ENCODE measurements around the gene P2RY13.

The P2RY13 gene

GRCh38 chr3:151356794-151357462, 27.6 kb upstream of the P2RY13 start:
- H3K4me3 ChIP-seq (ENCODE audit: insufficient read depth in 1 of 2, low read depth in 1 of 2, low read length in 2 of 2): no peak overlapping the region
- H3K4me2 ChIP-seq (ENCODE audit: low read length, poor library complexity, severe bottlenecking): no peak overlapping the region
- H3K14ac ChIP-seq (ENCODE audit: low read length in 2 of 2): no peak overlapping the region
- no peak overlapping the region for H2BK120ac ChIP-seq (ENCODE audit: low read depth, low read length)
- no peak overlapping the region for H4K8ac ChIP-seq (ENCODE audit: low read length)
- H4K91ac ChIP-seq (ENCODE audit: low read length): no peak overlapping the region
- H2BK5ac ChIP-seq (ENCODE audit: low read depth, low read length, poor library complexity, severe bottlenecking): no peak overlapping the region
- H3K36me3 ChIP-seq (ENCODE audit: control insufficient read depth in 1 of 2, insufficient read depth in 2 of 2, low read depth in 1 of 2, low read length in 2 of 2): no peaks in the 10 kb centered on the region
- H3K9ac ChIP-seq (ENCODE audit: low read length): peak overlapping the region; percentile 13
- no peak overlapping the region for H3K4ac ChIP-seq (ENCODE audit: low read depth in 1 of 2, low read length in 2 of 2)
- no peak overlapping the region for H2AK5ac ChIP-seq (ENCODE audit: low read length, severe bottlenecking)
- H3K23ac ChIP-seq (ENCODE audit: low read length in 2 of 2): no peak overlapping the region
- DNase-seq: no peak
- H3K4me1 ChIP-seq (ENCODE audit: control insufficient read depth, insufficient read depth, low read depth, low read length): no peaks in the 10 kb centered on the region
- no peak overlapping the region for H3K27ac ChIP-seq (ENCODE audit: low read length, poor library complexity, severe bottlenecking)
- WGBS: 41% methylated on average over 2 of the region's 2 CpGs
- no peaks in the 10 kb centered on the region for H3K79me1 ChIP-seq (replicated peaks; ENCODE audit: low read length, poor library complexity, severe bottlenecking)
- no peaks in the 10 kb centered on the region for H3K9me3 ChIP-seq (ENCODE audit: control insufficient read depth, low read length)
- no peak overlapping the region for H2AFZ ChIP-seq (ENCODE audit: low read depth, low read length)
- no peak overlapping the region for H3K18ac ChIP-seq (ENCODE audit: low read depth in 1 of 2, low read length in 2 of 2)
- H2BK15ac ChIP-seq (ENCODE audit: low read depth, poor library complexity, severe bottlenecking): no peak overlapping the region
- no peaks in the 10 kb centered on the region for H3K27me3 ChIP-seq (ENCODE audit: control insufficient read depth in 1 of 2, insufficient read depth in 1 of 2, low read length in 2 of 2)
- no peak overlapping the region for H2BK12ac ChIP-seq (ENCODE audit: low read length in 2 of 2)

GRCh38 chr3:151351648-151352047, 22.3 kb upstream of the P2RY13 start:
- no peaks in the 10 kb centered on the region for H3K9me3 ChIP-seq (ENCODE audit: control insufficient read depth, low read length)
- no peak overlapping the region for H3K18ac ChIP-seq (ENCODE audit: low read depth in 1 of 2, low read length in 2 of 2)
- no peak overlapping the region for H3K14ac ChIP-seq (ENCODE audit: low read length in 2 of 2)
- H2AK5ac ChIP-seq (ENCODE audit: low read length, severe bottlenecking): no peak overlapping the region
- H2BK12ac ChIP-seq (ENCODE audit: low read length in 2 of 2): no peak overlapping the region
- no peak overlapping the region for H3K4me2 ChIP-seq (ENCODE audit: low read length, poor library complexity, severe bottlenecking)
- H4K91ac ChIP-seq (ENCODE audit: low read length): no peak overlapping the region
- no peak overlapping the region for H2AFZ ChIP-seq (ENCODE audit: low read depth, low read length)
- no peak overlapping the region for H3K27ac ChIP-seq (ENCODE audit: low read length, poor library complexity, severe bottlenecking)
- H4K8ac ChIP-seq (ENCODE audit: low read length): no peak overlapping the region
- H3K4me1 ChIP-seq (ENCODE audit: control insufficient read depth, insufficient read depth, low read depth, low read length): no peaks in the 10 kb centered on the region
- 100% methylated on average over 3 of the region's 4 CpGs for WGBS
- H3K9ac ChIP-seq (ENCODE audit: low read length): no peak overlapping the region
- no peak overlapping the region for H3K4me3 ChIP-seq (ENCODE audit: insufficient read depth in 1 of 2, low read depth in 1 of 2, low read length in 2 of 2)
- no peaks in the 10 kb centered on the region for H3K36me3 ChIP-seq (ENCODE audit: control insufficient read depth in 1 of 2, insufficient read depth in 2 of 2, low read depth in 1 of 2, low read length in 2 of 2)
- no peaks in the 10 kb centered on the region for H3K79me1 ChIP-seq (replicated peaks; ENCODE audit: low read length, poor library complexity, severe bottlenecking)
- DNase-seq: no peak
- H2BK5ac ChIP-seq (ENCODE audit: low read depth, low read length, poor library complexity, severe bottlenecking): no peak overlapping the region
- no peak overlapping the region for H2BK15ac ChIP-seq (ENCODE audit: low read depth, poor library complexity, severe bottlenecking)
- no peak overlapping the region for H2BK120ac ChIP-seq (ENCODE audit: low read depth, low read length)
- H3K23ac ChIP-seq (ENCODE audit: low read length in 2 of 2): no peak overlapping the region
- no peaks in the 10 kb centered on the region for H3K27me3 ChIP-seq (ENCODE audit: control insufficient read depth in 1 of 2, insufficient read depth in 1 of 2, low read length in 2 of 2)
- no peak overlapping the region for H3K4ac ChIP-seq (ENCODE audit: low read depth in 1 of 2, low read length in 2 of 2)

- Histone ChIP-seq H3K27me3 (ENCODE audit: control insufficient read depth in 1 of 2, insufficient read depth in 1 of 2, low read length in 2 of 2) (no peaks in the 10 kb centered on the region), H2BK12ac (ENCODE audit: low read length in 2 of 2) (no peak overlapping the region), H3K9ac (ENCODE audit: low read length) (no peak overlapping the region), H2BK120ac (ENCODE audit: low read depth, low read length) (no peak overlapping the region), H2BK5ac (ENCODE audit: low read depth, low read length, poor library complexity, severe bottlenecking) (no peak overlapping the region), H3K14ac (ENCODE audit: low read length in 2 of 2) (no peak overlapping the region), H3K4me1 (ENCODE audit: control insufficient read depth, insufficient read depth, low read depth, low read length) (no peaks in the 10 kb centered on the region), H3K4me3 (ENCODE audit: insufficient read depth in 1 of 2, low read depth in 1 of 2, low read length in 2 of 2) (no peak overlapping the region), H4K91ac (ENCODE audit: low read length) (no peak overlapping the region), H3K4ac (ENCODE audit: low read depth in 1 of 2, low read length in 2 of 2) (no peak overlapping the region), H2AK5ac (ENCODE audit: low read length, severe bottlenecking) (no peak overlapping the region), H3K23ac (ENCODE audit: low read length in 2 of 2) (no peak overlapping the region), H4K8ac (ENCODE audit: low read length) (no peak overlapping the region), H3K9me3 (ENCODE audit: control insufficient read depth, low read length) (no peaks in the 10 kb centered on the region), H3K36me3 (ENCODE audit: control insufficient read depth in 1 of 2, insufficient read depth in 2 of 2, low read depth in 1 of 2, low read length in 2 of 2) (no peaks in the 10 kb centered on the region), H3K79me1 (replicated peaks; ENCODE audit: low read length, poor library complexity, severe bottlenecking) (no peaks in the 10 kb centered on the region), H3K18ac (ENCODE audit: low read depth in 1 of 2, low read length in 2 of 2) (no peak overlapping the region), H2AFZ (ENCODE audit: low read depth, low read length) (no peak overlapping the region), H3K27ac (ENCODE audit: low read length, poor library complexity, severe bottlenecking) (no peak overlapping the region), H3K4me2 (ENCODE audit: low read length, poor library complexity, severe bottlenecking) (no peak overlapping the region), H2BK15ac (ENCODE audit: low read depth, poor library complexity, severe bottlenecking) (no peak overlapping the region)
- no CpG with 5 or more reads among the region's 1 CpG for WGBS
- peak; percentile 26 for DNase-seq
Measured at GRCh38 chr3:151351219-151351618, 21.9 kb upstream of the P2RY13 start.

GRCh38 chr3:151350656-151351055, 21.3 kb upstream of the P2RY13 start:
- Histone ChIP-seq H3K4ac (ENCODE audit: low read depth in 1 of 2, low read length in 2 of 2) (no peak overlapping the region), H4K91ac (ENCODE audit: low read length) (no peak overlapping the region), H3K9ac (ENCODE audit: low read length) (no peak overlapping the region), H4K8ac (ENCODE audit: low read length) (no peak overlapping the region), H3K4me3 (ENCODE audit: insufficient read depth in 1 of 2, low read depth in 1 of 2, low read length in 2 of 2) (no peak overlapping the region), H3K27ac (ENCODE audit: low read length, poor library complexity, severe bottlenecking) (no peak overlapping the region), H2BK12ac (ENCODE audit: low read length in 2 of 2) (no peak overlapping the region), H2BK120ac (ENCODE audit: low read depth, low read length) (no peak overlapping the region), H3K14ac (ENCODE audit: low read length in 2 of 2) (no peak overlapping the region), H2BK15ac (ENCODE audit: low read depth, poor library complexity, severe bottlenecking) (no peak overlapping the region), H2AFZ (ENCODE audit: low read depth, low read length) (no peak overlapping the region), H3K36me3 (ENCODE audit: control insufficient read depth in 1 of 2, insufficient read depth in 2 of 2, low read depth in 1 of 2, low read length in 2 of 2) (no peaks in the 10 kb centered on the region), H3K4me2 (ENCODE audit: low read length, poor library complexity, severe bottlenecking) (no peak overlapping the region), H2BK5ac (ENCODE audit: low read depth, low read length, poor library complexity, severe bottlenecking) (no peak overlapping the region), H3K9me3 (ENCODE audit: control insufficient read depth, low read length) (no peaks in the 10 kb centered on the region), H3K4me1 (ENCODE audit: control insufficient read depth, insufficient read depth, low read depth, low read length) (no peaks in the 10 kb centered on the region), H2AK5ac (ENCODE audit: low read length, severe bottlenecking) (no peak overlapping the region), H3K79me1 (replicated peaks; ENCODE audit: low read length, poor library complexity, severe bottlenecking) (no peaks in the 10 kb centered on the region), H3K23ac (ENCODE audit: low read length in 2 of 2) (no peak overlapping the region), H3K27me3 (ENCODE audit: control insufficient read depth in 1 of 2, insufficient read depth in 1 of 2, low read length in 2 of 2) (no peaks in the 10 kb centered on the region), H3K18ac (ENCODE audit: low read depth in 1 of 2, low read length in 2 of 2) (no peak overlapping the region)
- no peak for DNase-seq
- no CpG with 5 or more reads among the region's 1 CpG for WGBS

All from mesenchymal stem cell (in vitro differentiated cells and primary cell).